ENCODE data around the gene STEAP1.
"Not testable (repeated sequence)": the region's sequence is repeated elsewhere in the genome, so short reads cannot be mapped to it uniquely, and the experiment has no call there.

Gene STEAP1

GRCh38 chr7:90153943-90154771, at the start of gene STEAP1:
Gene STEAP1, plus strand, starts transcription at chr7:90154469. Its CDS starts 5,320 bp downstream, at chr7:90159789.
- peak within 1 kb of the TSS; percentile 54 for H3K27ac ChIP-seq
- in situ Hi-C loops (cut with HindIII; ENCODE audit: low pct_ligation_motif_present, low sequenced_read_pairs): not testable (repeated sequence)

GRCh38 chr7:90114972-90115371, 39.3 kb upstream of the STEAP1 start:
- H3K27ac ChIP-seq; H3K4me3 ChIP-seq (ENCODE audit: low read depth, low read length); in situ Hi-C loops (cut with HindIII; ENCODE audit: low pct_ligation_motif_present, low sequenced_read_pairs); DNase-seq; H3K36me3 ChIP-seq (replicated peaks): not testable (repeated sequence)
- H3K27me3 ChIP-seq (replicated peaks): peaks cover 12% of the 10 kb centered on the region

More at GRCh38 chr7:90153943-90154771, at the start of gene STEAP1:
- TF ChIP-seq CTCF (IDR thresholded peaks at IDR 0.05; ENCODE audit: low read depth, low read length, missing control alignments): peak; percentile 78
- DNase-seq: peak; percentile 82
- H3K36me3 ChIP-seq (replicated peaks); H3K27me3 ChIP-seq (replicated peaks): not testable (repeated sequence)
- peak within 1 kb of the TSS; percentile 63 for H3K4me3 ChIP-seq (ENCODE audit: low read depth, low read length)

DNA sequence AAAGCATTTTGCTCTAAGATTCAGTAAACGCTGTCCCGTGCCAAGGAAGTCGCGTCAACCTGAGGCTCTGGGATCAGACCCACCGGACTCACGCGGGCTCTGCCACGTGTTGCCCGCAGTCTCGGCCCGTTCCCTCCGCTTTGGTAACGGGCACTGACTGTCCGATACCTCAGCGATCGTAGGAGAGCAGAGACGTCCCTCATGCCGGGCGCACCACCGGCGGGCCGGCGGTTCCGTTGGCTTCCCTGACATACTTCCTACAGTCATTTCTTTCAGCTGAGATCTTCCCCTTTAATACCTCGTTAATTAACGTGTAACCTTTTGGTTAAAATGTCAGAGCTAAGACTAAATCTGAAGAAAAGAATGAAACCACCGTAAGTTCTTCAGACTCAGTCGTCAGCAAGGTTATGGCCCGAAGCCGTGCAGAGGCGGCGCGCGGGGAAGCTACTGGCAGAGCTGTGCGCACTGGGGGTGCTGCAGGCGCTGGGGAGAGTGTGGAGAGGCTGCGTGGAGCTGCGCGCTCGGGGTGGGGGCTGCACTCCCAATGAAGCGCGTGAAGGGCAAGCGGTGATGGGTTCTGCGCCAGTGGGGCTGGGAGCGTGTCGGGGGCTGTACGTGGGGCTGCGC, 35.6 kb upstream of the STEAP1 start:
- H3K27ac ChIP-seq; H3K36me3 ChIP-seq (replicated peaks); DNase-seq; in situ Hi-C loops (cut with HindIII; ENCODE audit: low pct_ligation_motif_present, low sequenced_read_pairs): not testable (repeated sequence)
- Histone ChIP-seq H3K27me3 (replicated peaks) (peaks cover 12% of the 10 kb centered on the region), H3K4me3 (ENCODE audit: low read depth, low read length) (peak overlapping the region; percentile 50)

GRCh38 chr7:90119178-90119971, 34.9 kb upstream of the STEAP1 start:
- in situ Hi-C loops (cut with HindIII; ENCODE audit: low pct_ligation_motif_present, low sequenced_read_pairs): no loop called here
- no peak overlapping the region for H3K27ac ChIP-seq
- TF ChIP-seq CTCF (IDR thresholded peaks at IDR 0.05; ENCODE audit: low read depth, low read length, missing control alignments): no peak
- H3K4me3 ChIP-seq (ENCODE audit: low read depth, low read length): peak overlapping the region; percentile 50
- DNase-seq: no peak
- H3K27me3 ChIP-seq (replicated peaks): peaks cover 12% of the 10 kb centered on the region
- H3K36me3 ChIP-seq (replicated peaks): no peaks in the 10 kb centered on the region

DNA sequence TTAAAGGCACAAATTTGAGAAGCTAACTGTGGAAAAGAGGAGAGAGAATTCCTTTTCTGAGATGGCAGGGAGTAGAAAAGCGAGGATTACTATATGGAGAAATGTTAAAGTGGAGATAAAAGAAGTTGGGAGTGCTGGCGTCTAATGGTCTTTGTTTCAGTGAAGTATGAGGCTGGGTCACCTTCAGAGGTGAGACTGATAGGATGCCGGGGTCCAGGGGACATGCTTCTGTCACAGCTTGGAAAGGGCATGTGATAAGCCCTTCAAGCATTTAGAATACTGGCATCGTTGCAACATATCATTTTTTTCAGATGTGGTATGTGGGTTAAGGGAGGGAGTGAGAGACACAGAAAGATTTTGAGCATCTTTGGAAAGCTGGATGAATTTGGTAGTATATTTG, 34.1 kb upstream of the STEAP1 start:
- H3K4me3 ChIP-seq (ENCODE audit: low read depth, low read length); H3K27ac ChIP-seq; in situ Hi-C loops (cut with HindIII; ENCODE audit: low pct_ligation_motif_present, low sequenced_read_pairs); DNase-seq; H3K36me3 ChIP-seq (replicated peaks): not testable (repeated sequence)
- H3K27me3 ChIP-seq (replicated peaks): peaks cover 12% of the 10 kb centered on the region

GRCh38 chr7:90131746-90132145, 22.5 kb upstream of the STEAP1 start:
- DNase-seq; in situ Hi-C loops (cut with HindIII; ENCODE audit: low pct_ligation_motif_present, low sequenced_read_pairs); H3K27me3 ChIP-seq (replicated peaks); H3K36me3 ChIP-seq (replicated peaks); H3K27ac ChIP-seq; H3K4me3 ChIP-seq (ENCODE audit: low read depth, low read length): not testable (repeated sequence)

- DNase-seq; H3K27ac ChIP-seq; H3K36me3 ChIP-seq (replicated peaks); H3K4me3 ChIP-seq (ENCODE audit: low read depth, low read length); H3K27me3 ChIP-seq (replicated peaks); in situ Hi-C loops (cut with HindIII; ENCODE audit: low pct_ligation_motif_present, low sequenced_read_pairs): not testable (repeated sequence)
Measured at GRCh38 chr7:90147079-90147960, 6.9 kb upstream of the STEAP1 start.
